GM12873 (cell line): ENCODE results near the gene IST1.

Experiments
- TF ChIP-seq, protein P1 (sequence below): IDR thresholded peaks from 2 replicates; pipeline ENCODE4 v1.5.1; 2012; ENCODE audit warnings: low read depth, mild to moderate bottlenecking, moderate library complexity, low read length, control low read depth; ENCODE audit not compliant: insufficient read depth; ENCODE audit errors: missing control alignments

The IST1 gene

DNA sequence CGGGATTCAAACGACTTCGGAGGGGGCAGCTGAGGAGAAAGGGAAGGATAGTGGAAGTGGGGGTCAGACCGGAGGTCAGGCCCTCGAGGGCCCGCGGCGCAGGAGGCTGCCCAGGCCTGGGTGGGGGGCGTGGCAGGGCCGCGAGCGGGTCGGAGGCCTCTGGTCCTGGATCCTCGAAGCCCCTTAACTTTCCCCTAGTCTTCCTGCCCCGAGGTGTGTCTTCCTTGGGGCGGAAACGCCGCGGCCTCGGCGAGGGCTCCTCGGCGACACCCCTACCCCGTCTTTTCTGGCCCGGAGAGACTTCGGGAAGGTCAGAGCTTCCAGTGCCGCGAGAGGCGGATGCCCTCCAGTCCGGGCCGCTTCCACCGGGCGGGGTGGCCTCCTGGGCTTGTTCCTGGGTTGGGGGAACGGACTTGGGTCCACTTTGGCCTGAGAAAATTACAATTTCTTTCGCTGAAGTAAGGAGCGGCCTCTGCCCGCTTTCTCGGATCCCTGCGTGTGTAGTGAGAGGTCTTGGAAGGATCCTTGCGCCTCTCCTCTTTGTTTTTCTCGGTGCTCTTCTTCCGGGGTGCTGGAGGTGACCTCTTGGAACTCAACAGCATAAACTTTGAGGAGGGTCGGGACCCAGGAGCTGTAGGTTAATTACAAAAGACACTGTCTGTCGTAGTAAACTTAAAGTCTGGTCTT is 491 bp downstream of the IST1 start:
- TF ChIP-seq, protein P1, sequence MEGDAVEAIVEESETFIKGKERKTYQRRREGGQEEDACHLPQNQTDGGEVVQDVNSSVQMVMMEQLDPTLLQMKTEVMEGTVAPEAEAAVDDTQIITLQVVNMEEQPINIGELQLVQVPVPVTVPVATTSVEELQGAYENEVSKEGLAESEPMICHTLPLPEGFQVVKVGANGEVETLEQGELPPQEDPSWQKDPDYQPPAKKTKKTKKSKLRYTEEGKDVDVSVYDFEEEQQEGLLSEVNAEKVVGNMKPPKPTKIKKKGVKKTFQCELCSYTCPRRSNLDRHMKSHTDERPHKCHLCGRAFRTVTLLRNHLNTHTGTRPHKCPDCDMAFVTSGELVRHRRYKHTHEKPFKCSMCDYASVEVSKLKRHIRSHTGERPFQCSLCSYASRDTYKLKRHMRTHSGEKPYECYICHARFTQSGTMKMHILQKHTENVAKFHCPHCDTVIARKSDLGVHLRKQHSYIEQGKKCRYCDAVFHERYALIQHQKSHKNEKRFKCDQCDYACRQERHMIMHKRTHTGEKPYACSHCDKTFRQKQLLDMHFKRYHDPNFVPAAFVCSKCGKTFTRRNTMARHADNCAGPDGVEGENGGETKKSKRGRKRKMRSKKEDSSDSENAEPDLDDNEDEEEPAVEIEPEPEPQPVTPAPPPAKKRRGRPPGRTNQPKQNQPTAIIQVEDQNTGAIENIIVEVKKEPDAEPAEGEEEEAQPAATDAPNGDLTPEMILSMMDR: no peak

DNA sequence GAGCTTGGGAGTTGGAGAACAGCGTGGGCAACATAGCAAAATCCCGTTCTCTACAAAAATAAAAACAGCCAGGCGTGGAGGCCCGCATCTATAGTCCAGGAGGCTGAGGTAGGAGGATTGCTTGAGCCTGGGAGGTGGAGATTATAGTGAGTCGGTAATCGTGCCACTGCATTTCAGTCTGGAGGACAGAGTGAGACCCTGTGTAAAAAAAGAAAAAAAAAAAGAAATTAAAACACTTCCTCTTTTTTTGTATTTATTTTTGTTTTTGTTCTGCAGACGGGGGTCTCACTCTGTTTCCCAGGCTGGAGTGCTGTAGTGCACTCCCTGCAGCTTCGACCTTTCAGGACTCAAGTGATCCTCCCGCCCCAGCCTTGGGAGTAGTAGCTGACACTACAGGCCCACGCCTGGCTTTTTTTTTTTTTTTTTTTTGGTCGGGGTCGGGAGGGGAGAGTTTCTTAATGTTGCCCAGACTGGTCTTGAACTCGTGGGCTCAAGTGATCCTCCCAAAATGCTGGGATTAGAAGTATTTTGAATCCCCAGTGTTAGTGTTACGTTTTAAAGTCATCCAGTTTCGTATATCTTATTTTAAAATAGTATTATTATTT is 1.5 kb downstream of the IST1 start:
- TF ChIP-seq, protein P1: no peak

DNA sequence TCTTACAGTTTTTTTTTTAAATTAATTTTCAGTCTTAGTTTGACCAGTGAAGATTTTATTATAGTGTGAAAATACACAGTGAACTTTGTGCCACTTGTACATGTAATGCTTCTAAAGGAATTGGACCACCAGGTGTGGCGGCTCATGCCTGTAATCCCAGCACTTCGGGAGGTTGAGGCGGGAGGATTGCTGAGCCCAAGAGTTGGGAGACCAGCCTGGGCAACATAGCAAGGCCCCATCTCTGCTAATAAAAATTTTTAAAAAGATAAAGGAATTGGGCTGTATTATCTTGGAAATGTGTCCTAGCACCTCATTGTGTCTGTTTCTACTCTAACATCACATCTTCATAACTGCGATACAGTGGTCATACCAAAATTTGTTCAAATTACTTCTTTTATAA is 3.8 kb downstream of the IST1 start:
- TF ChIP-seq, protein P1: no peak

DNA sequence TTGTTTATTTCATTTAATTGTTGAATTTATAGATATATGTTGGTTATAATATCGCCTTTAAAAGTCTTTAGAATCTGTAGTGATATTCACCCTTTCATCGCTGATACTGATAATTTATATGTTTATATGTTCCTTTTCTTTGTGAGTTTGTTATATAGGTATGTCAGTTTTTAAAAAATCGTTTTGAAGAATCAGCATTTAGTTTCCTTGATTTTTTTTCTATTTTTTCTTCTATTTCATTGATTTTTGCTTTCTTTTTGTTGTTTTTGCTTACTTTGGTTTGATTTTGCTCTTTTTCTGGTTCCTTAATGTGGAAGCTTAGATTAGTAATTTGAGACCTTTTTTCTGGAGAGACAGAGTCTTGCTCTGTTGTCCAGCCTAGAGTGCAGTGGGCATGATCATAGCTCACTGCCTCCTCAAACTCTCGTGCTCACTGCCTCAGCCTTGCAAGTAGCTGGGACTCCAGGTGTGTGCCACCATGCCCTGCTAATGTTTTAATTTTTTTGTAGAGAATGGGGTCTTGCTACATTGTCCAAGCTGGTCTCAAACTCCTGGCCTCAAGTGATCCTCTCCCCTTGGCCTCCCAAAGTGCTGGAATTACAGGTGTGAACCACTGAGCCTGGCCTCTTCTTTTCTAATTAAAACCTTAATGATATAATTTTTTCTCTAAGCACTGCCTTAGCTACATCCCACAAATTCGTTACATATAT is 7.5 kb downstream of the IST1 start:
- TF ChIP-seq, protein P1: no peak

DNA sequence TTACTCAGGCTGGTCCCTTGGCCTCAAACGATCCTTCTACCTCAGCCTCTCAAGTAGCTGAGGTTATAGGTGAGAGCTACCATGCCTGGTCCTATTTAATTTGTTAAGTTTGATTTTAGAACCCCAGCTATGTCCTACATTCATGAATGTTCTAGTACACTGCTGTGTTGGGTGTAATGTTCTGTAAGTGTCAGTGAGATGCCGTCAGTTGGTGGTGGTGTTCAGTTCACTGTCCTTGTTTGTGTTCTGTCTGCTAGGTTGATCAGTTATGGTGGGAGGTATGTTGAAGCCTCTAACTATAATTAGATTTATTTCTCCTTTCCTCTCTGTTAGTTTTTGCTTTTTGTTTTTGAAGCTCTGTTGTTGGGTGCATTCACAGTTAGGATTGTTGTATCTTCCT is 8.3 kb downstream of the IST1 start:
- TF ChIP-seq, protein P1: no peak

DNA sequence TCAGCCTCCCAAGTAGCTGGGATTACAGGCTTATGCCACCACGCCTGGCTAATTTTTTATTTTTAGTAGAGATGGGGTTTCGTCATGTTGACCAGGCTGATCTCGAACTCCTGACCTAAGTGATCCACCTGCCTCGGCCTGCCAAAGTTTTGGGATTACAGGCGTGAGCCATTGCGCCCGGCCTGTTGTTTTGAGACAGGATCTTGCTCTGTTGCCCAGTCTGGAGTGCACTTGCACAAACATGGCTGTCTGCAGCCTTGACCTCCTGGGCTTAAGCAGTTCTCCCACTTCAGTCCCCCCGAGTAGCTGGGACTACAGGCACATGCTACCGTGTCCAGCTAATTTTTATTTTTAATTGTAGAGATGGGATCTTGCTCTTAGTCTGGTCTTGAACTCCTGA is 8.9 kb downstream of the IST1 start:
- TF ChIP-seq, protein P1: no peak

DNA sequence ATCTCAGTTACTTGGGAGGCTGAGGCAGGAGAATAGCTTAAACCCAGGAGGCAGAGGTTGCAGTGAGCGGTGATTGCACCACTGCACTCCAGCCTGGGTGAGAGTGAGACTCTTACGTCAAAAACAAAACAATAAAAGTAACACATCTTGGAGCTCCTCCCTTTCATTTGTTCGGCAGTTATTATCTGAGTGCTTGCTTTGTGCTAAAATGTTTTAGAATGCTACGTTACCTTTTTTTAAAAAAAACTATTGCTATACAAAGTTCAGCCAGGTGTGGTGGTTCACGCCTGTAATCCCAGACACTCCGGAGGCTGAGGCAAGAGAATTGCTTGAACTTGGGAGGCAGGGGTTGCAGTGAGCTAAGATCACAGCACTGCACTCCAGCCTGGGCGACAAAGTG is 15.8 kb downstream of the IST1 start:
- TF ChIP-seq, protein P1: no peak
